H1 (cell line): Measurements from ENCODE around the gene DCUN1D2. TPM values are rescaled to one million over a fixed set of nuclear protein-coding genes. Genes with fewer than 3 reads are reported as not detected.

Source experiments
- CTCF ChIA-PET: fragments of 300-600 bp; sonication (Branson Sonifier 250); formaldehyde crosslinking; loops from one replicate; lab custom pipeline; 2021; ENCODE audit not compliant: partially characterized antibody; lab: Charles Lee
- POLR2A ChIA-PET: fragments of 300-600 bp; sonication (Branson Sonifier 250); formaldehyde crosslinking; loops from one replicate; lab custom pipeline; 2021; ENCODE audit warnings: inconsistent platforms; ENCODE audit not compliant: partially characterized antibody; lab: Charles Lee
- DNase-seq, 2 experiments: peaks; one replicate each; pipeline versions ENCODE4 v3.0.0 to v3.0.0-alpha.2; 2010 to 2022; ENCODE audit warnings: low spot score in 2 of 2, low read depth in 1 of 2, mixed read lengths in 1 of 2
- FAIRE-seq: peaks from 2 replicates; lab custom pipeline; 2011; peaks lifted over from hg19 to GRCh38; lab: Jason Lieb, UNC
- H2AFZ ChIP-seq: 2 replicates; pipeline ENCODE4 v1.8.1; 2012; ENCODE audit warnings: low read length, inconsistent platforms
- H2AK5ac ChIP-seq: 2 replicates; pipeline ENCODE4 v1.6.1; 2013; ENCODE audit warnings: low read depth, low read length
- H2BK120ac ChIP-seq: replicated peaks from 2 replicates; pipeline ENCODE3; 2013; ENCODE audit warnings: low read depth, low read length, inconsistent platforms
- H2BK12ac ChIP-seq: 2 replicates; pipeline ENCODE4 v1.6.1; 2013; ENCODE audit warnings: low read depth, low read length
- H2BK15ac ChIP-seq: 2 replicates; pipeline ENCODE4 v1.6.1; 2013; ENCODE audit warnings: low read length
- H2BK20ac ChIP-seq: 2 replicates; pipeline ENCODE4 v1.6.1; 2013; ENCODE audit warnings: low read length
- H2BK5ac ChIP-seq: 2 replicates; pipeline ENCODE4 v1.6.1; 2013; ENCODE audit warnings: low read depth, low read length
- H3K14ac ChIP-seq: 2 replicates; pipeline ENCODE4 v1.6.1; 2013; ENCODE audit warnings: inconsistent platforms; ENCODE audit not compliant: insufficient read length
- H3K18ac ChIP-seq: 2 replicates; pipeline ENCODE4 v1.6.1; 2013; ENCODE audit warnings: low read length; ENCODE audit errors: extremely low read depth
- H3K23ac ChIP-seq: 2 replicates; pipeline ENCODE4 v1.6.1; 2013; ENCODE audit warnings: inconsistent platforms; ENCODE audit not compliant: insufficient read length
- H3K23me2 ChIP-seq: 2 replicates; pipeline ENCODE4 v1.6.1; 2013; ENCODE audit warnings: low read depth, low read length
- H3K27ac ChIP-seq: 2 replicates; pipeline ENCODE4 v1.6.1; 2011; ENCODE audit warnings: low read depth, low read length, inconsistent platforms
- H3K27me3 ChIP-seq, 4 experiments: replicated peaks in 1 of 4; 1 replicate in 1 of 4; 2 replicates in 3 of 4; pipeline versions ENCODE4 v1.6.1 to v1.8.1; 2011 to 2013; ENCODE audit warnings: low read length in 3 of 4, mild to moderate bottlenecking in 3 of 4, inconsistent platforms in 2 of 4, mixed read lengths in 2 of 4, moderate library complexity in 1 of 4; ENCODE audit not compliant: control insufficient read depth in 3 of 4, insufficient read depth in 3 of 4; ENCODE audit errors: extremely low read depth in 1 of 4
- H3K36me3 ChIP-seq, 4 experiments: 2 replicates each; pipeline versions ENCODE4 v1.6.1 to v1.8.1; 2011 to 2013; ENCODE audit warnings: mild to moderate bottlenecking in 4 of 4, low read length in 3 of 4, moderate library complexity in 2 of 4, control low read depth in 1 of 4, inconsistent platforms in 1 of 4; ENCODE audit not compliant: insufficient read depth in 4 of 4, control insufficient read depth in 2 of 4
- H3K4ac ChIP-seq: replicated peaks from 2 replicates; pipeline ENCODE3; 2013; ENCODE audit warnings: low read length, low read depth, mixed read lengths, inconsistent platforms; ENCODE audit not compliant: insufficient read length
- H3K4me1 ChIP-seq, 4 experiments: replicated peaks in 1 of 4; 1 replicate in 1 of 4; 2 replicates in 3 of 4; pipeline versions ENCODE4 v1.6.1 to v1.8.1; 2011 to 2013; ENCODE audit warnings: low read length in 3 of 4, inconsistent platforms in 2 of 4, mixed read lengths in 1 of 4; ENCODE audit not compliant: insufficient read depth in 4 of 4, control insufficient read depth in 3 of 4
- H3K4me2 ChIP-seq, 2 experiments: 2 replicates each; pipeline versions ENCODE4 v1.6.1 to v1.8.1; 2011 to 2013; ENCODE audit warnings: low read depth in 2 of 2, low read length in 2 of 2, control low read depth in 1 of 2, inconsistent platforms in 1 of 2, mild to moderate bottlenecking in 1 of 2; ENCODE audit not compliant: insufficient read depth in 1 of 2
- H3K4me3 ChIP-seq, 4 experiments: fragments of 200-600, 300-600 bp in 1 of 4; sonication (generic), shearing (Covaris generic), sonication (Bioruptor Twin) in 1 of 4; 2 replicates each; pipeline versions ENCODE4 v1.5.1 to v1.8.1; 2011 to 2016; ENCODE audit warnings: low read length in 4 of 4, low read depth in 3 of 4, control low read depth in 2 of 4, inconsistent platforms in 2 of 4, mild to moderate bottlenecking in 2 of 4, mixed read lengths in 1 of 4, moderate library complexity in 1 of 4; ENCODE audit not compliant: insufficient read depth in 2 of 4; ENCODE audit errors: extremely low read depth in 1 of 4
- H3K56ac ChIP-seq: replicated peaks from 2 replicates; pipeline ENCODE3; 2013; ENCODE audit warnings: low read depth, mild to moderate bottlenecking, mixed read lengths, low read length, inconsistent platforms; ENCODE audit not compliant: insufficient read length
- H3K79me1 ChIP-seq: 2 replicates; pipeline ENCODE4 v1.6.1; 2013; ENCODE audit warnings: low read depth, low read length, control low read depth
- H3K79me2 ChIP-seq, 2 experiments: 2 replicates each; pipeline versions ENCODE4 v1.6.1 to v1.8.1; 2012 to 2013; ENCODE audit warnings: low read length in 2 of 2, mild to moderate bottlenecking in 2 of 2, inconsistent platforms in 1 of 2; ENCODE audit not compliant: insufficient read depth in 2 of 2, control insufficient read depth in 1 of 2
- H3K9ac ChIP-seq, 4 experiments: replicated peaks in 1 of 4; 1 replicate in 1 of 4; 2 replicates in 3 of 4; pipeline versions ENCODE4 v1.6.1 to v1.8.1; 2011 to 2013; ENCODE audit warnings: low read depth in 3 of 4, low read length in 3 of 4, control low read depth in 2 of 4, mild to moderate bottlenecking in 2 of 4, moderate library complexity in 2 of 4, inconsistent platforms in 1 of 4; ENCODE audit errors: extremely low read depth in 1 of 4
- H3K9me3 ChIP-seq, 2 experiments: 2 replicates each; pipeline versions ENCODE4 v1.6.1 to v1.8.1; 2012 to 2013; ENCODE audit warnings: mild to moderate bottlenecking in 2 of 2, moderate library complexity in 2 of 2, control low read depth in 1 of 2, inconsistent platforms in 1 of 2, low read depth in 1 of 2, low read length in 1 of 2, mixed read lengths in 1 of 2; ENCODE audit not compliant: insufficient read depth in 2 of 2
- H4K20me1 ChIP-seq, 2 experiments: replicated peaks in 1 of 2; 2 replicates each; pipeline versions ENCODE3 to v1.8.1; 2011 to 2013; ENCODE audit warnings: inconsistent platforms in 2 of 2, low read length in 2 of 2, mild to moderate bottlenecking in 1 of 2; ENCODE audit not compliant: insufficient read depth in 2 of 2, control insufficient read depth in 1 of 2
- H4K5ac ChIP-seq: 2 replicates; pipeline ENCODE4 v1.6.1; 2013; ENCODE audit warnings: low read length, low read depth, mixed read lengths, inconsistent platforms; ENCODE audit not compliant: insufficient read length
- H4K8ac ChIP-seq: 2 replicates; pipeline ENCODE4 v1.8.0; 2013; ENCODE audit warnings: mild to moderate bottlenecking, moderate library complexity, low read length, inconsistent platforms; ENCODE audit not compliant: insufficient read depth; ENCODE audit errors: extremely low read depth
- H4K91ac ChIP-seq: replicated peaks from 2 replicates; pipeline ENCODE3; 2013; ENCODE audit warnings: low read length, mixed read lengths, inconsistent platforms; ENCODE audit not compliant: insufficient read length
- CTCF ChIP-seq, 3 experiments: IDR thresholded peaks; 1 replicate in 2 of 3; 2 replicates in 1 of 3; pipeline versions ENCODE4 v1.5.1 to v1.6.1; 2011; ENCODE audit warnings: low read length in 3 of 3, mild to moderate bottlenecking in 3 of 3, inconsistent platforms in 2 of 3, low read depth in 1 of 3, moderate library complexity in 1 of 3; ENCODE audit not compliant: insufficient read depth in 1 of 3; ENCODE audit errors: control extremely low read depth in 1 of 3
- FOSL1 ChIP-seq: IDR thresholded peaks from 2 replicates; pipeline ENCODE4 v1.6.1; 2011; ENCODE audit warnings: mild to moderate bottlenecking, low read depth, low read length, moderate library complexity; ENCODE audit not compliant: insufficient read depth
- RAD21 ChIP-seq, 2 experiments: IDR thresholded peaks in 1 of 2; conservative IDR thresholded peaks in 1 of 2; 2 replicates each; pipeline ENCODE4 v1.6.1; 2011; ENCODE audit warnings: low read depth in 2 of 2, low read length in 2 of 2, improper control_type of control experiment in 1 of 2, inconsistent platforms in 1 of 2, mild to moderate bottlenecking in 1 of 2, moderate library complexity in 1 of 2
- WGBS, 2 experiments: shearing (Covaris generic) in 1 of 2; methylation state at CpG; one replicate each; pipeline versions ENCODE4 v1.1.6 to v1.1.7; 2013 to 2015; ENCODE audit warnings: low lambda C conversion rate in 2 of 2, mixed read lengths in 2 of 2, inconsistent platforms in 1 of 2, low coverage in 1 of 2, missing lambda C conversion rate in 1 of 2; ENCODE audit not compliant: insufficient replicate concordance in 2 of 2, insufficient coverage in 1 of 2, insufficient read length in 1 of 2; ENCODE audit errors: extremely low coverage in 1 of 2, missing lambda C conversion rate in 1 of 2; 5-methylcytosine and 5-hydroxymethylcytosine counted together
- polyA plus RNA-seq, 7 experiments: library from polyadenylated mRNA; depleted of rRNA in 3 of 7; stranded (reverse) in 5 of 7; unstranded in 2 of 7; fragments of >200 nt in 5 of 7; fragments of 200-250 nt in 2 of 7; gene quantifications; 1 replicate in 5 of 7; 2 replicates in 1 of 7; 4 replicates in 1 of 7; pipeline versions ENCODE4 v1.2.1 to v1.2.3, GENCODE V29; 2011 to 2013; ENCODE audit warnings: missing spikeins in 2 of 7, mixed read lengths in 2 of 7
- total RNA-seq: library from RNA; stranded (reverse); fragmentation: NEBNext Ultra II Directional; extraction: Animal tissue kit (Norgen Biotek cat#: 25700); gene quantifications from 2 replicates; pipeline ENCODE4 v1.2.1, GENCODE V29; 2021

The DCUN1D2 gene
- total and polyA plus RNA-seq, 2 of the 8 experiments (the other 6 are each of a cell fraction or from before 2014, with no cell fraction given): 19.5 to 35.3 TPM

DNA sequence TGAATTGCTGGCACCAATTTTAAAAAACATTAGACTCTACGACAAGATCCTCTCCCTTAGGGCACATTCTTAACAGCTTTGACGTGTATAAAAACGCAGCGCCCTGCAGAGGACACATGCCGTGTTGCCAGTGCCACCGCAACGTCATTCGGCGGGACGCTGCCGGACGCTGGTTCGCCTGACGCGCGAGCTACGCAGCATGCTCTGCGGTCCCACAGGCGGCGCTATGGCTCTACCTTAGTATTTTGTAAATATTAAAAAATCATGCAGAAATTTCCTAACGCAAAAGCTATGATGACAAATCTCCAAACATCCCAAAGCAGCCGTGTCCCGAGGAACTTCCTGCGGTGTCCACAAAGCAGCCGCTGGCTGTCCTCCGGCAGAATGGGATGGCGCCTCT is 33.0 kb downstream of the DCUN1D2 start:
- no peak overlapping the region for H3K27ac ChIP-seq
- no peak overlapping the region for H3K4ac ChIP-seq
- CTCF ChIA-PET: interaction anchor here (0.6 to 4.7 kb wide), 20 partner anchors 9 to 116 kb away, joined by 3 to 25 read pairs (median 4); no protein-coding TSS in a partner anchor

More for the DNA sequence above, 33.0 kb downstream of the DCUN1D2 start:
- POLR2A ChIA-PET: interaction anchor here (1.1 to 1.7 kb wide), 2 partner anchors 16 to 19 kb away, joined by 3 to 5 read pairs; no protein-coding TSS in a partner anchor
- Histone ChIP-seq H3K79me1 (peaks cover 2% of the 10 kb centered on the region; the same call in 1 of the 2 replicates), H2BK20ac (no peak overlapping the region), H3K9ac (no peak overlapping the region), H3K4me1 (no peaks in the 10 kb centered on the region; a peak in 1 of 7 replicates), H3K27me3 (no peaks in the 10 kb centered on the region), H4K20me1 (peaks cover 3 to 23% of the 10 kb centered on the region in 2 experiments), H4K8ac (peak overlapping the region; percentile 38; the same call in 1 of the 2 replicates), H3K79me2 (no peaks in the 10 kb centered on the region), H3K56ac (no peak overlapping the region), H2AFZ (no peak overlapping the region), H4K5ac (no peak overlapping the region), H3K9me3 (no peaks in the 10 kb centered on the region), H2BK15ac (no peak overlapping the region), H4K91ac (no peak overlapping the region), H2BK12ac (no peak overlapping the region), H3K14ac (no peak overlapping the region), H3K4me3 (no peak overlapping the region), H3K23ac (no peak overlapping the region), H2BK120ac (no peak overlapping the region), H3K23me2 (no peaks in the 10 kb centered on the region), H3K36me3 (peaks cover 15 to 61% (median 41%) of the 10 kb centered on the region in 4 experiments), H3K4me2 (no peak overlapping the region), H2AK5ac (no peak overlapping the region), H3K18ac (no peak overlapping the region), H2BK5ac (no peak overlapping the region; the same call in 1 of the 2 replicates)
- 94% methylated on average over 27 of the region's 27 CpGs; no CpG with 5 or more reads in 1 of the 2 experiments for WGBS, 2 experiments
- DNase-seq (no peak), FAIRE-seq (no peak)
- TF ChIP-seq RAD21 (IDR thresholded peaks at IDR 0.05 in 1 of 2, conservative IDR thresholded peaks at IDR 0.05 in 1 of 2; ENCODE audit: low read depth in 2 of 2, low read length in 2 of 2) (peak; percentile 25 to 48; a peak in 3 of 4 replicates), CTCF (IDR thresholded peaks at IDR 0.05; ENCODE audit: control extremely low read depth in 1 of 3, insufficient read depth in 1 of 3, low read depth in 1 of 3, low read length in 3 of 3) (peak in 2 of 3 experiments; percentile 19; a peak in 2 of 4 replicates), FOSL1 (no peak)
